ENCODE data around the gene WFS1.

GRCh38 chr4:6329478-6330383 lies 60.1 kb downstream of the WFS1 start:
- TF ChIP-seq CTCF (IDR thresholded peaks at IDR 0.05) = no peak
- no peak for TF ChIP-seq EP300 (IDR thresholded peaks at IDR 0.05)
- no peak for TF ChIP-seq POLR2A (IDR thresholded peaks at IDR 0.05)
- no peak for TF ChIP-seq POLR2AphosphoS5 (IDR thresholded peaks at IDR 0.05)

Data from upper lobe of left lung (tissue), 4 donors.